A673 (cell line): ENCODE data around the gene TFF2. TPM values are rescaled to one million over a fixed set of nuclear protein-coding genes. Genes with fewer than 3 reads are reported as not detected.

Experiments used
- BruUV-seq: library from RNA; stranded (reverse); fragments of 400-500 nt; replicated peaks from 2 replicates; lab custom pipeline; 2021; lab: Mats Ljungman, UMichigan
- CTCF ChIA-PET: fragments of 300-600 bp; sonication (Branson Sonifier 250); formaldehyde crosslinking; loops from one replicate; lab custom pipeline; 2022; ENCODE audit warnings: antibody characterized with exemption; lab: Charles Lee
- POLR2A ChIA-PET: fragments of 300-600 bp; sonication (Branson Sonifier 250); formaldehyde crosslinking; loops from one replicate; lab custom pipeline; 2022; ENCODE audit warnings: antibody characterized with exemption; ENCODE audit not compliant: low non-redundant PET; lab: Charles Lee
- DNase-seq: peaks from one replicate; pipeline ENCODE4 v3.0.0-alpha.2; 2015; ENCODE audit warnings: low spot score
- H3K27ac ChIP-seq: fragments of 200-600 bp; sonication (generic); 2 replicates; pipeline ENCODE4 v1.5.1; 2016; ENCODE audit warnings: mixed run types, low read depth, mild to moderate bottlenecking, mixed read lengths, antibody characterized with exemption, low read length; ENCODE audit not compliant: poor library complexity, severe bottlenecking
- H3K27me3 ChIP-seq: fragments of 200-600 bp; sonication (generic); replicated peaks from 2 replicates; pipeline ENCODE4 v1.6.1; 2017; ENCODE audit warnings: mixed run types, low read depth, mild to moderate bottlenecking, mixed read lengths, antibody characterized with exemption, low read length; ENCODE audit not compliant: insufficient read depth, poor library complexity
- H3K36me3 ChIP-seq: fragments of 200-600 bp; sonication (generic); 2 replicates; pipeline ENCODE4 v1.6.1; 2016; ENCODE audit warnings: mixed run types, mild to moderate bottlenecking, mixed read lengths, antibody characterized with exemption, low read length; ENCODE audit not compliant: insufficient read depth, poor library complexity, severe bottlenecking
- H3K4me1 ChIP-seq: fragments of 200-600 bp; sonication (generic); 2 replicates; pipeline ENCODE4 v1.6.1; 2017; ENCODE audit warnings: mixed run types, mild to moderate bottlenecking, mixed read lengths, antibody characterized with exemption, low read length; ENCODE audit not compliant: insufficient read depth, poor library complexity, severe bottlenecking
- H3K4me3 ChIP-seq: fragments of 200-600 bp; sonication (generic); 2 replicates; pipeline ENCODE4 v1.5.1; 2016; ENCODE audit warnings: low read depth, mixed run types, mild to moderate bottlenecking, mixed read lengths, low read length; ENCODE audit not compliant: poor library complexity, severe bottlenecking
- H3K9me3 ChIP-seq: fragments of 200-600 bp; sonication (generic); 2 replicates; pipeline ENCODE4 v1.6.1; 2016; ENCODE audit warnings: mixed run types, low read depth, mild to moderate bottlenecking, mixed read lengths, antibody characterized with exemption, low read length; ENCODE audit not compliant: poor library complexity, severe bottlenecking
- CTCF ChIP-seq: fragments of 300-800, 200-600 bp; sonication (generic); conservative IDR thresholded peaks from 2 replicates; pipeline ENCODE4 v1.5.1; 2017; ENCODE audit warnings: low read depth, mild to moderate bottlenecking, antibody characterized with exemption, low read length, moderate library complexity, mixed read lengths
- EZH2 ChIP-seq: fragments of 200-600 bp; sonication (generic); IDR thresholded peaks from 2 replicates; pipeline ENCODE4 v1.6.1; 2017; ENCODE audit warnings: borderline replicate concordance, low read depth, mild to moderate bottlenecking, mixed read lengths, antibody characterized with exemption, low read length; ENCODE audit not compliant: poor library complexity, severe bottlenecking
- intact Hi-C: fragments of 100-400 bp; cut with micrococcal nuclease; formaldehyde crosslinking; loops from one replicate; pipeline ENCODE4 v1.10.0; 2022; ENCODE audit not compliant: unreplicated experiment
- total RNA-seq: library from RNA; stranded (reverse); gene quantifications from 2 replicates; pipeline ENCODE4 v1.2.3, GENCODE V29; 2021

TFF2 gene
- total RNA-seq, 1 experiment from 2014 or later: not detected

DNA sequence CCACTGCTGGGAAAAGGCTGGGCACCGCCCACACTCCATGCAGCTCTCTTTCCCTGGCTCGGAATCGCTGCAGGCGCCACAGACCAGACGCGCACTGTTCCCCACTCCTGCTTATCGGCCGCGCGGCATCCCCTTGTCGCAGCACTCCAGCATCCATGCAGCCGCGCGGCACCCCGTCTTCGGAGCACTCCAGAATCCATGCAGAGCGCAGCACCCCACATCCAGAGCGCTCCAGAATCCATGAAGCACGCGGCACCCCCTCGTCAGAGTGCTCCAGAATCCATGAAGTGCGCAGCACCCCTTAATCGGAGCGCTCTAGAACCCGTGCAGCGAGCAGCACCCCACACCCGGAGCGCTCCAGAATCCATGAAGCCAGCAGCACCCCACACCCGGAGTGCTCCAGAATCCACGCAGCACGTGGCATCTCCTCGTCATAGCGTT, 45.1 kb downstream of the TFF2 start:
- BruUV-seq: no TSS peak
- POLR2A ChIA-PET: no interaction called here

GRCh38 chr21:42304556-42305454, 46.0 kb downstream of the TFF2 start:
- ChIA-PET CTCF (no interaction called here), POLR2A (no interaction called here)
- no peak for DNase-seq
- Histone ChIP-seq H3K9me3 (no peaks in the 10 kb centered on the region), H3K36me3 (no peaks in the 10 kb centered on the region), H3K27me3 (no peaks in the 10 kb centered on the region), H3K27ac (no peak overlapping the region), H3K4me3 (no peak overlapping the region), H3K4me1 (no peaks in the 10 kb centered on the region)
- BruUV-seq: no TSS peak
- no peak for TF ChIP-seq EZH2
- TF ChIP-seq CTCF: no peak
- intact Hi-C loops: loop anchor here (5.0 kb wide), 1 partner anchor 232 kb away; no protein-coding TSS in a partner anchor

More for the DNA sequence above, 45.1 kb downstream of the TFF2 start:
- no peaks in the 10 kb centered on the region for H3K9me3 ChIP-seq
- intact Hi-C loops: loop anchor here (5.0 kb wide), 1 partner anchor 232 kb away; no protein-coding TSS in a partner anchor
- no peaks in the 10 kb centered on the region for H3K4me1 ChIP-seq
- TF ChIP-seq CTCF: no peak
- TF ChIP-seq EZH2: no peak
- H3K27ac ChIP-seq: no peak overlapping the region
- CTCF ChIA-PET: no interaction called here
- no peak for DNase-seq
- H3K27me3 ChIP-seq: no peaks in the 10 kb centered on the region
- no peaks in the 10 kb centered on the region for H3K36me3 ChIP-seq
- no peak overlapping the region for H3K4me3 ChIP-seq

- DNase-seq: no peak
- no peaks in the 10 kb centered on the region for H3K36me3 ChIP-seq
- intact Hi-C loops: no loop called here
- H3K27ac ChIP-seq: no peak overlapping the region
- H3K9me3 ChIP-seq: no peaks in the 10 kb centered on the region
- TF ChIP-seq EZH2: no peak
- TF ChIP-seq CTCF: no peak
- CTCF ChIA-PET: no interaction called here
- POLR2A ChIA-PET: no interaction called here
- BruUV-seq: no TSS peak
- no peak overlapping the region for H3K4me3 ChIP-seq
- H3K27me3 ChIP-seq: no peaks in the 10 kb centered on the region
- H3K4me1 ChIP-seq: no peaks in the 10 kb centered on the region
These were observed 47.4 kb downstream of the TFF2 start for GRCh38 chr21:42303443-42303842.
